ENCODE measurements around the gene GRAMD2A. TPM values are rescaled to one million over a fixed set of nuclear protein-coding genes. Genes with fewer than 3 reads are reported as not detected.
"Not testable (repeated sequence)": the region's sequence is repeated elsewhere in the genome, so short reads cannot be mapped to it uniquely, and the experiment has no call there.

GRAMD2A gene
- total RNA-seq, 4 donors from 2014 or later: 8.8 to 26.9 (median 9.0) TPM

DNA sequence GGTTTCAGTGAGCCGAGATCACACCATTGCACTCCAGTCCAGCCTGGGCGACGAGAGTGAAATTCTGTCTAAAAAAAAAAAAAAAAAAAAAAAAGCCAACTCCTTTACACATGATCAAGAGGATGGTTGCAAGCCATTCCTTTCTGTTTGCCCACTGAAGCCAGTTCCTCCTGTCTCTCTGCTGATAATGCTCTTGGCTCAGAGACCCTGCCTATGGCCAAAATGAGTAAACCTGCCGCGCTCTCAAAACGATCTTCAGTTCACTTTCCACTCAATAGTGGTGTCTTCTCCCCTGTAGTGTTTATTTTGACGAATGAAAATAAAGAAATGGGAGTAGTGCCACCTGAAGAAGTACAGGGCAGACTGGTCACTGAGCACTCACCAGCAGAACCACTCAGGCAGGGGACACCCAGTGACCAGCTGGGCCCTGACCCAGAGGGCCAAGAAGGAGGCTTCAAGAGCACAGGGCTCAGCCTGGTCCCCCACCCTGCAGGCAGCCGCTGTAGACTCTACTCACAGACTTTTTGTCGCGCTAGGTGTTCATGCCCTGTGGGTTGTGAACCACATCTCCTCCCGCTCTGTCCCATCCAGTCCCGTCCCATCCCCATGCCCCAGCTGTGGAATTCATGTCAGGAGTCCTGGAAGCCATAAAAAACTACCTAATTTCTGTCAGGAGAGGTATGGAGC, 23.6 kb downstream of the GRAMD2A start:
- peak in 1 of 2 donors; percentile 7 for TF ChIP-seq POLR2A (IDR thresholded peaks at IDR 0.05)
- TF ChIP-seq, protein P1, sequence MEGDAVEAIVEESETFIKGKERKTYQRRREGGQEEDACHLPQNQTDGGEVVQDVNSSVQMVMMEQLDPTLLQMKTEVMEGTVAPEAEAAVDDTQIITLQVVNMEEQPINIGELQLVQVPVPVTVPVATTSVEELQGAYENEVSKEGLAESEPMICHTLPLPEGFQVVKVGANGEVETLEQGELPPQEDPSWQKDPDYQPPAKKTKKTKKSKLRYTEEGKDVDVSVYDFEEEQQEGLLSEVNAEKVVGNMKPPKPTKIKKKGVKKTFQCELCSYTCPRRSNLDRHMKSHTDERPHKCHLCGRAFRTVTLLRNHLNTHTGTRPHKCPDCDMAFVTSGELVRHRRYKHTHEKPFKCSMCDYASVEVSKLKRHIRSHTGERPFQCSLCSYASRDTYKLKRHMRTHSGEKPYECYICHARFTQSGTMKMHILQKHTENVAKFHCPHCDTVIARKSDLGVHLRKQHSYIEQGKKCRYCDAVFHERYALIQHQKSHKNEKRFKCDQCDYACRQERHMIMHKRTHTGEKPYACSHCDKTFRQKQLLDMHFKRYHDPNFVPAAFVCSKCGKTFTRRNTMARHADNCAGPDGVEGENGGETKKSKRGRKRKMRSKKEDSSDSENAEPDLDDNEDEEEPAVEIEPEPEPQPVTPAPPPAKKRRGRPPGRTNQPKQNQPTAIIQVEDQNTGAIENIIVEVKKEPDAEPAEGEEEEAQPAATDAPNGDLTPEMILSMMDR (IDR thresholded peaks at IDR 0.05): no peak
- Histone ChIP-seq H3K36me3 (no peaks in the 10 kb centered on the region), H3K9me3 (no peaks in the 10 kb centered on the region), H3K27ac (peak overlapping the region; percentile 64 to 78 (median 65)), H3K27me3 (no peaks in the 10 kb centered on the region), H3K4me3 (replicated peaks in 1 of 3) (no peak overlapping the region), H3K4me1 (peaks cover 39 to 66% of the 10 kb centered on the region in 2 donors)
- intact Hi-C loops (cut with DNase I): no loop called here
- peak; percentile 85 for DNase-seq
- WGBS, 2 donors: 48 to 58% methylated on average over 12 of the region's 12 CpGs

DNA sequence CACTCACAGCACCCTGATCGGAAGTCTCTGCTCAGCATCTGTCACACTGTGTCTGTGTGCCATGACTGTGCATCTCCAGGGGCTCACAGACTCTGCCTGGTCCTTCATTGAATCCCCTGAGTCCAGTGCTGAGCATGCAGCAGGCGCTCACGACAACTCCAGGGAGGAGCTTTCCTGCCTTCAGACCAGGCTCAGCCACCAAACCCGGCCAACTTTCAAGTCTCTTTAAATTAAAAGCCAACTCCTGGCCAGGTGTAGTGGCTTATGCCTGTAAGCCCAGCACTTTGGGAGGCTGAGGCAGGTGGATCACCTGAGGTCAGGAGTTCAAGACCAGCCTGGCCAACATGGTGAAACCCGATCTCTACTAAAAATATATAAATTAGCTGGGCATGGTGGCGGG, 24.2 kb downstream of the GRAMD2A start:
- intact Hi-C loops (cut with DNase I): no loop called here
- peaks cover 45 to 69% of the 10 kb centered on the region in 2 donors for H3K4me1 ChIP-seq
- peak overlapping the region in 1 of 3 donors; percentile 78 for H3K27ac ChIP-seq
- TF ChIP-seq POLR2A (IDR thresholded peaks at IDR 0.05): no peak
- TF ChIP-seq, protein P1 (IDR thresholded peaks at IDR 0.05): no peak
- H3K27me3 ChIP-seq: no peaks in the 10 kb centered on the region
- H3K36me3 ChIP-seq: no peaks in the 10 kb centered on the region
- 96 to 100% methylated on average over 6 of the region's 6 CpGs for WGBS, 2 donors
- no peak overlapping the region for H3K4me3 ChIP-seq (replicated peaks in 1 of 3)
- no peak for DNase-seq
- no peaks in the 10 kb centered on the region for H3K9me3 ChIP-seq

DNA sequence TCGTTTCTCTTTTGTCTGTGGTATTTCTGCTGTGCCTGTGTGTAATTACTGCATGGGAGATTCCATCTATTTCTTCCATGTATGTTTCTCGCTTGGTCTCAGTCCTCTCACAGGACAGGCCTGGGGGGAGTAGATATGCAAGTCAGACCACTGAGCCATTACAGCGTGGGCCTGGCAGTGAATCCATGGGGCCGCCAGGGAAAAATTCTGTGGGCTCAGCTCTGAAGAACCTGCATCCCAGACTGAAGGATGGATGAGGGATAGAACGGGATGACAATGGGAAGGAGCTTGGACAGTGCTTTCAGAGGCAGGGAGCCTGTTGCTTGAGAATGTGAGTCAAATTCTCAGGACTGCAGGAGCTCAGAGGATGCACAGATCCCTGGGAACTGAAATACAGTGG, 24.8 kb downstream of the GRAMD2A start:
- 84 to 96% methylated on average over 5 of the region's 5 CpGs for WGBS, 2 donors
- no peaks in the 10 kb centered on the region for H3K27me3 ChIP-seq

DNA sequence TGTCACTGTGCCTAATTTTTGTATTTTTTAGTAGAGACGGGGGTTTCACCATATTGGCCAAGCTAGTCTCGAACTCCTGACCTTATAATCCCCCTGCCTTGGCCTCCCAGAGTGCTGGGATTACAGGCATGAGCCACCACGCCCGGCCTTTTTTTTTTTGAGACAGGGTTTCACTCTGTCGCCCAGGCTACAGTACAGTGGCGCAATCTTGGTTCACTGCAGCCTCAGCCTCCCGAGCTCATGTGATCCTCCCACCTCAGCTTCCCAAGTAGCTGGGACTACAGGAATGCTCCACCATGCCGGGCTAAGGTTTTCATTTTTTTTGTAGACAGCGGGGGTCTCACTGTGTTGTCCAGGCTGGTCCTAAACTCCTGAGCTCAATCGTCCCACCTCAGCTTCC, 25.6 kb downstream of the GRAMD2A start:
- WGBS, 2 donors: 93 to 96% methylated on average over 10 of the region's 10 CpGs
- H3K36me3 ChIP-seq; H3K9me3 ChIP-seq; DNase-seq; H3K27ac ChIP-seq; H3K27me3 ChIP-seq; intact Hi-C loops (cut with DNase I); H3K4me3 ChIP-seq (replicated peaks in 1 of 3): not testable (repeated sequence)
- H3K4me1 ChIP-seq: peaks cover 40 to 60% of the 10 kb centered on the region in 2 donors

More for the DNA sequence above, 24.8 kb downstream of the GRAMD2A start:
- DNase-seq: no peak
- TF ChIP-seq, protein P1 (IDR thresholded peaks at IDR 0.05): no peak
- no peak for TF ChIP-seq POLR2A (IDR thresholded peaks at IDR 0.05)
- Histone ChIP-seq H3K4me3 (replicated peaks in 1 of 3) (no peak overlapping the region), H3K27ac (no peak overlapping the region), H3K36me3 (no peaks in the 10 kb centered on the region), H3K4me1 (peaks cover 46 to 67% of the 10 kb centered on the region in 2 donors), H3K9me3 (no peaks in the 10 kb centered on the region)
- intact Hi-C loops (cut with DNase I): no loop called here

DNA sequence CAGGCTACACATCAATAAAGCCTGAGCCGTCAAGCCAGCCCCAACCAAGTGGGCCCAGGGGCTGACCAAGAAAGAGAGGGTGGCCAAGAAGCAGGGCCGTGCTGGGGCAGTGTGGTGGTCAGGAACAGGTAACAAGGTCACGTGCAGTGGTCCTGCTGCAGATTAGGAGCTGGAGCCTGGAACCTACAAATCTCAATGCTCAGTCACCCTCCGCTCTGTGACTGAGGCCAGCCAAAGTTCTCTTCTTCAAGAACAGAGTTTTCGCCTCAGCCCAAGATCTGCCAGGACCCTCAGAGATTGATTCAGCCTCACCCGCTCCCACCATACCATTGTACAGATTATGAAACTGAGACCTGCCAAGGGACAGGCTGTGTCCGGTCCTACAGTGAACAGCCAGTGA, 26.9 kb downstream of the GRAMD2A start:
- H3K9me3 ChIP-seq: no peaks in the 10 kb centered on the region
- no peaks in the 10 kb centered on the region for H3K27me3 ChIP-seq
- peaks cover 28 to 47% of the 10 kb centered on the region in 2 donors for H3K4me1 ChIP-seq
- no peak overlapping the region for H3K27ac ChIP-seq
- DNase-seq: no peak
- WGBS, 2 donors: 92 to 96% methylated on average over 7 of the region's 7 CpGs
- no peak overlapping the region for H3K4me3 ChIP-seq (replicated peaks in 1 of 3)
- no peaks in the 10 kb centered on the region for H3K36me3 ChIP-seq
- TF ChIP-seq POLR2A (IDR thresholded peaks at IDR 0.05): no peak
- TF ChIP-seq, protein P1 (IDR thresholded peaks at IDR 0.05): no peak
- intact Hi-C loops (cut with DNase I): no loop called here
